Upper lobe of left lung (tissue), 4 donors: ENCODE results near the gene ANKFN1.

ENCODE experiments used
- CTCF ChIP-seq, 6 experiments: fragments of 450-650 bp in 4 of 6; fragments of 200-600 bp in 2 of 6; sonication (generic) in 2 of 6; IDR thresholded peaks; one replicate each; pipeline ENCODE4 v1.5.1; 2016 to 2019; ENCODE audit warnings: antibody characterized with exemption in 6 of 6
- EP300 ChIP-seq, 4 donors: sonication (generic); formaldehyde crosslinking; IDR thresholded peaks; one replicate each; pipeline ENCODE4 v1.5.1; 2017; ENCODE audit warnings: antibody characterized with exemption in 4 of 4, control low read depth in 2 of 4
- POLR2A ChIP-seq, 4 donors: fragments of 450-650 bp; IDR thresholded peaks; one replicate each; pipeline ENCODE4 v1.5.1; 2016 to 2017; ENCODE audit warnings: antibody characterized with exemption in 4 of 4, mild to moderate bottlenecking in 2 of 4
- POLR2AphosphoS5 ChIP-seq, 2 donors: sonication (generic); formaldehyde crosslinking; IDR thresholded peaks; one replicate each; pipeline ENCODE4 v1.5.1; 2017; ENCODE audit warnings: antibody characterized with exemption in 2 of 2

GRCh38 chr17:56146534-56146933, 6.7 kb upstream of the ANKFN1 start:
- TF ChIP-seq EP300 (IDR thresholded peaks at IDR 0.05) (no peak), CTCF (IDR thresholded peaks at IDR 0.05) (no peak), POLR2A (IDR thresholded peaks at IDR 0.05) (no peak), POLR2AphosphoS5 (IDR thresholded peaks at IDR 0.05) (no peak)
